MCF 10A (cell line): ENCODE measurements around the gene CEP170B. TPM values are rescaled to one million over a fixed set of nuclear protein-coding genes. Genes with fewer than 3 reads are reported as not detected.
"Not testable (repeated sequence)": the region's sequence is repeated elsewhere in the genome, so short reads cannot be mapped to it uniquely, and the experiment has no call there.

Experiments
- BruUV-seq: library from RNA; stranded (reverse); fragments of 400-500 nt; replicated peaks from 2 replicates; lab custom pipeline; 2021; lab: Mats Ljungman, UMichigan
- CTCF ChIA-PET: fragments of 300-600 bp; sonication (Branson Sonifier 250); formaldehyde crosslinking; extraction: SDS; loops from one replicate; lab custom pipeline; 2021; ENCODE audit warnings: antibody characterized with exemption, inconsistent platforms; lab: Yijun Ruan, JAX
- POLR2A ChIA-PET: fragments of 300-600, 350-650 bp; sonication (Branson Sonifier 250); formaldehyde crosslinking; extraction: SDS; loops from one replicate; lab custom pipeline; 2020; ENCODE audit warnings: antibody characterized with exemption, inconsistent platforms; lab: Yijun Ruan, JAX
- DNase-seq: peaks from one replicate; pipeline ENCODE4 v3.0.0-alpha.2; 2018; ENCODE audit not compliant: unreplicated experiment
- H3K27ac Mint-ChIP-seq: one replicate; pipeline ENCODE4 v1.8.0; 2022; ENCODE audit warnings: mild to moderate bottlenecking, low read depth, mixed read lengths; ENCODE audit not compliant: unreplicated experiment
- H3K27me3 Mint-ChIP-seq: one replicate; pipeline ENCODE4 v1.8.0; 2022; ENCODE audit warnings: mixed read lengths; ENCODE audit not compliant: insufficient read depth, unreplicated experiment
- H3K36me3 Mint-ChIP-seq: one replicate; pipeline ENCODE4 v1.8.0; 2022; ENCODE audit warnings: mild to moderate bottlenecking, moderate library complexity, mixed read lengths; ENCODE audit not compliant: insufficient read depth, unreplicated experiment
- H3K4me1 Mint-ChIP-seq: one replicate; pipeline ENCODE4 v1.8.0; 2022; ENCODE audit warnings: mixed read lengths; ENCODE audit not compliant: insufficient read depth, unreplicated experiment
- H3K4me3 Mint-ChIP-seq: one replicate; pipeline ENCODE4 v1.8.0; 2022; ENCODE audit warnings: mild to moderate bottlenecking, moderate library complexity, mixed read lengths; ENCODE audit not compliant: unreplicated experiment
- H3K9me3 Mint-ChIP-seq: one replicate; pipeline ENCODE4 v1.8.0; 2022; ENCODE audit warnings: mixed read lengths; ENCODE audit not compliant: unreplicated experiment
- intact Hi-C: fragments of 100-400 bp; cut with micrococcal nuclease; formaldehyde crosslinking; loops from 2 replicates; pipeline ENCODE4 v1.14.1; 2022
- total RNA-seq: library from RNA; stranded (reverse); gene quantifications from 2 replicates; pipeline ENCODE4 v1.2.3, GENCODE V29; 2022
- TF ChIP-seq, protein P1 (sequence below): fragments of 200-600 bp; IDR thresholded peaks from one replicate; pipeline ENCODE4 v1.8.0; 2022; ENCODE audit warnings: antibody characterized with exemption, mild to moderate bottlenecking; ENCODE audit not compliant: unreplicated experiment

Gene CEP170B
- total RNA-seq, 1 experiment from 2014 or later = 77.4 TPM

DNA sequence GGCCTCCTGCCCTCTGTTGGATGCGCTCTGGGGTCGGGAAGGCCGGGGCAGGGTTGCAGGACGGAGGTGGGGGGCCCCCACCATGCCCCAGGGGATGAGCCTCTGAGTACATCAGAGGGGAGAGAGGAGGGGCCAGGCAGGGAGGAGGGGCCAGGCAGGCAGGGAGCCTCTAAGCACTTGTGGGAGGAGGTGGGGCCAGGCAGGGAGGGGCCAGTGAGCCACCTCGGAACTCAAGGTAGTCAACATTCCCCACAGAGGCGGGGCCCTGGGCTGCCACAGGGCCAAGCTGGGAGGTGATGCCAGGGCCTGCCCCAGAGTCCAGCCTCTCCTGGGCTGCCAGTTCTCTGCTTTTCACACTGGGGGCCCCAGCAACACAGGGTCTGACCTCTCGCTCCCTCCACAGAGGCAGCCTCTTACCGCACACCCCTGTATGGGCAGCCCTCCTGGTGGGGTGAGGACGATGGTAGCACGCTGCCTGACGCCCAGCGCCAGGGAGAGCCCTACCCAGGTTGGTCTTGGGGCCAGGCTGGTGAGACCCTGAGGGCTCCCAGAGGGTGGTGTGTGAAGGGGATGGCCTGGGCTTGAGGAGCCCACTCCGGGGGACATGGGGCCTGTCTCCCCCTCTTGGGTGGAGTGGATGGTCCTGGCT, 17.4 kb downstream of the CEP170B start:
- TF ChIP-seq, protein P1, sequence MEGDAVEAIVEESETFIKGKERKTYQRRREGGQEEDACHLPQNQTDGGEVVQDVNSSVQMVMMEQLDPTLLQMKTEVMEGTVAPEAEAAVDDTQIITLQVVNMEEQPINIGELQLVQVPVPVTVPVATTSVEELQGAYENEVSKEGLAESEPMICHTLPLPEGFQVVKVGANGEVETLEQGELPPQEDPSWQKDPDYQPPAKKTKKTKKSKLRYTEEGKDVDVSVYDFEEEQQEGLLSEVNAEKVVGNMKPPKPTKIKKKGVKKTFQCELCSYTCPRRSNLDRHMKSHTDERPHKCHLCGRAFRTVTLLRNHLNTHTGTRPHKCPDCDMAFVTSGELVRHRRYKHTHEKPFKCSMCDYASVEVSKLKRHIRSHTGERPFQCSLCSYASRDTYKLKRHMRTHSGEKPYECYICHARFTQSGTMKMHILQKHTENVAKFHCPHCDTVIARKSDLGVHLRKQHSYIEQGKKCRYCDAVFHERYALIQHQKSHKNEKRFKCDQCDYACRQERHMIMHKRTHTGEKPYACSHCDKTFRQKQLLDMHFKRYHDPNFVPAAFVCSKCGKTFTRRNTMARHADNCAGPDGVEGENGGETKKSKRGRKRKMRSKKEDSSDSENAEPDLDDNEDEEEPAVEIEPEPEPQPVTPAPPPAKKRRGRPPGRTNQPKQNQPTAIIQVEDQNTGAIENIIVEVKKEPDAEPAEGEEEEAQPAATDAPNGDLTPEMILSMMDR = no peak
- Mint-ChIP-seq H3K36me3 (peaks cover 34% of the 10 kb centered on the region), H3K27ac (no peak overlapping the region), H3K9me3 (no peaks in the 10 kb centered on the region), H3K27me3 (no peaks in the 10 kb centered on the region), H3K4me1 (no peaks in the 10 kb centered on the region), H3K4me3 (no peak overlapping the region)
- intact Hi-C loops = no loop called here
- POLR2A ChIA-PET = interaction anchor here (0.9 kb wide), 1 partner anchor 113 kb away, joined by 3 read pairs; no protein-coding TSS in a partner anchor
- no TSS peak for BruUV-seq
- CTCF ChIA-PET = interaction anchor here (0.6 to 1.8 kb wide), 2 partner anchors 39 to 162 kb away, joined by 3 to 5 read pairs; no protein-coding TSS in a partner anchor
- peak; percentile 66 for DNase-seq

DNA sequence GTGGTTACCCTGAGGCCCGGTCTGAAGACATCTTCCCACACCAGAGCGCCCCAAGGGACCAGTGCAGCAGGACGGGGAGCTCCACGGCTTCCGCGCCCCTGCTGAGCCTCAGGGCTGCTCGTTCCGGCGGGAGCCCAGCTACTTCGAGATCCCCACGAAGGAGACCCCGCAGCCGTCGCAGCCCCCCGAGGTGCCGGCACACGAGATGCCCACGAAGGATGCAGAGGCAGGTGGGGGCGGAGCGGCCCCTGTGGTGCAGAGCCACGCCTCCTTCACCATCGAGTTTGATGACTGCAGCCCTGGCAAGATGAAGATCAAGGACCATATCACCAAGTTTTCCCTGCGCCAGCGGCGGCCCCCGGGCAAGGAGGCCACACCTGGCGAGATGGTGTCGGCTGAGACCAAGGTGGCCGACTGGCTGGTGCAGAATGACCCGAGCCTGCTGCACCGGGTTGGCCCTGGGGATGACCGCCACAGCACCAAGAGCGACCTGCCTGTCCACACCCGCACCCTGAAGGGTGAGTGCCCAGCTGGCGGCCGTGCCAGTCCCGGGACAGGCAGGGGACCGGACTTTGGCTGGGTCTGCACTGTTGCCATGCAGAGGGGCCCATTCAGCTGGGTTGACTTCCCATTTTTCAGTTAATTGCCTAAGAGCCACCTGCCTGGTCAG, 18.1 kb downstream of the CEP170B start:
- intact Hi-C loops = no loop called here
- TF ChIP-seq, protein P1 = no peak
- no peak overlapping the region for H3K27ac Mint-ChIP-seq
- H3K4me3 Mint-ChIP-seq = no peak overlapping the region
- peaks cover 33% of the 10 kb centered on the region for H3K36me3 Mint-ChIP-seq
- DNase-seq = no peak
- CTCF ChIA-PET = interaction anchor here (0.6 to 1.8 kb wide), 3 partner anchors 13 to 162 kb away, joined by 3 to 5 read pairs (median 3); no protein-coding TSS in a partner anchor
- no peaks in the 10 kb centered on the region for H3K9me3 Mint-ChIP-seq
- no TSS peak for BruUV-seq
- POLR2A ChIA-PET = interaction anchor here (0.9 kb wide), 2 partner anchors 10 to 114 kb away, joined by 3 to 4 read pairs; no protein-coding TSS in a partner anchor
- H3K4me1 Mint-ChIP-seq = no peaks in the 10 kb centered on the region
- H3K27me3 Mint-ChIP-seq = no peaks in the 10 kb centered on the region

GRCh38 chr14:104883681-104884361, 18.8 kb downstream of the CEP170B start:
- Mint-ChIP-seq H3K36me3 (peaks cover 28% of the 10 kb centered on the region), H3K9me3 (no peaks in the 10 kb centered on the region), H3K4me3 (no peak overlapping the region), H3K27me3 (no peaks in the 10 kb centered on the region), H3K27ac (no peak overlapping the region), H3K4me1 (no peaks in the 10 kb centered on the region)
- TF ChIP-seq, protein P1 = no peak
- intact Hi-C loops = no loop called here
- TSS peak; percentile 42 for BruUV-seq
- ChIA-PET CTCF (interaction anchor here (1.1 to 1.8 kb wide), 2 partner anchors 12 to 161 kb away, joined by 3 to 5 read pairs; no protein-coding TSS in a partner anchor), POLR2A (interaction anchor here (0.9 kb wide), 1 partner anchor 10 kb away, joined by 4 read pairs; no protein-coding TSS in a partner anchor)
- no peak for DNase-seq

GRCh38 chr14:104884381-104884780, 19.3 kb downstream of the CEP170B start:
- intact Hi-C loops, H3K4me1 Mint-ChIP-seq, BruUV-seq, H3K27me3 Mint-ChIP-seq, H3K4me3 Mint-ChIP-seq, H3K27ac Mint-ChIP-seq, H3K9me3 Mint-ChIP-seq, DNase-seq: not testable (repeated sequence)
- POLR2A ChIA-PET = interaction anchor here (0.9 kb wide), 1 partner anchor 9 kb away, joined by 4 read pairs; no protein-coding TSS in a partner anchor
- H3K36me3 Mint-ChIP-seq = peaks cover 32% of the 10 kb centered on the region
- CTCF ChIA-PET = interaction anchor here (1.1 kb wide), 1 partner anchor 12 kb away, joined by 3 read pairs; no protein-coding TSS in a partner anchor
